Subcutaneous abdominal adipose tissue (tissue), 5 donors: ENCODE data around the gene STK32B.
"Not testable (repeated sequence)": the region's sequence is repeated elsewhere in the genome, so short reads cannot be mapped to it uniquely, and the experiment has no call there.

Experiments
- H3K27ac ChIP-seq: one replicate; pipeline ENCODE4 v1.7.0; 2013; ENCODE audit warnings: low read depth, mild to moderate bottlenecking, inconsistent platforms, low read length, moderate library complexity
- H3K27me3 ChIP-seq, 5 donors: one replicate each; pipeline ENCODE4 v1.7.0; 2013; ENCODE audit warnings: low read length in 5 of 5, inconsistent platforms in 1 of 5; ENCODE audit not compliant: control insufficient read depth in 5 of 5, insufficient read depth in 4 of 5
- H3K36me3 ChIP-seq, 5 donors: one replicate each; pipeline ENCODE4 v1.7.0; 2013; ENCODE audit warnings: low read length in 5 of 5; ENCODE audit not compliant: control insufficient read depth in 5 of 5, insufficient read depth in 5 of 5
- H3K4me1 ChIP-seq, 5 donors: one replicate each; pipeline ENCODE4 v1.7.0; 2013; ENCODE audit warnings: low read length in 5 of 5, mild to moderate bottlenecking in 3 of 5, moderate library complexity in 1 of 5; ENCODE audit not compliant: control insufficient read depth in 5 of 5, insufficient read depth in 5 of 5
- H3K4me3 ChIP-seq, 5 donors: one replicate each; pipeline ENCODE4 v1.7.0; 2013; ENCODE audit warnings: low read length in 5 of 5, low read depth in 1 of 5
- H3K9ac ChIP-seq, 5 donors: one replicate each; pipeline ENCODE4 v1.7.0; 2013; ENCODE audit warnings: low read length in 5 of 5, mild to moderate bottlenecking in 4 of 5, moderate library complexity in 3 of 5
- H3K9me3 ChIP-seq, 5 donors: one replicate each; pipeline ENCODE4 v1.7.0; 2013; ENCODE audit warnings: low read length in 5 of 5; ENCODE audit not compliant: control insufficient read depth in 5 of 5
- donor health status: healthy.
- donor health status: healthy.
- donor health status: healthy.
- donor health status: healthy.
- donor health status: healthy.

STK32B gene

DNA sequence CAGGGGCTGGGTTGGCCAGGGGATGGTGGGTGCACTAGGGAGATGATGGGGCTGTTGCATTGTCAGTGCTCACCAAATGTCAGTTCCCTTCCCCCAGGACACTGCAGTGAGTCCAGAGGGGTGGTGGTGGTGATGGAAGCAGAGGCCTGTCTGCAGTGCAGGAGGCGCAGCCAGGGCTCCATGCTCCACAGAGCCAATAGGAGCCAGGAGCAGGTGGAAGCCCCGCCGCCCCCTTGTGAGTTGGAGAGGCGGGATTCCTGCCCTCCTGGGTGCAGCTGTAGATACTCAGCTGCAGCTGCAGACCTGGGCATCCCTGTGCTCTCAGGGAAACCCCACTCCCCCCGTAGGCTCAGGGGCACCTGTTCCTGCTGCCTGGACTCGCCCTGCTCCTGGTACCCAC, 372.4 kb downstream of the STK32B start:
- no peaks in the 10 kb centered on the region for H3K27me3 ChIP-seq
- H3K9ac ChIP-seq: no peak overlapping the region
- no peaks in the 10 kb centered on the region for H3K36me3 ChIP-seq
- H3K4me1 ChIP-seq: no peaks in the 10 kb centered on the region
- peaks cover 0 to 2% (median under 1%) of the 10 kb centered on the region in 5 donors for H3K9me3 ChIP-seq
- no peak overlapping the region for H3K4me3 ChIP-seq
- no peak overlapping the region for H3K27ac ChIP-seq

DNA sequence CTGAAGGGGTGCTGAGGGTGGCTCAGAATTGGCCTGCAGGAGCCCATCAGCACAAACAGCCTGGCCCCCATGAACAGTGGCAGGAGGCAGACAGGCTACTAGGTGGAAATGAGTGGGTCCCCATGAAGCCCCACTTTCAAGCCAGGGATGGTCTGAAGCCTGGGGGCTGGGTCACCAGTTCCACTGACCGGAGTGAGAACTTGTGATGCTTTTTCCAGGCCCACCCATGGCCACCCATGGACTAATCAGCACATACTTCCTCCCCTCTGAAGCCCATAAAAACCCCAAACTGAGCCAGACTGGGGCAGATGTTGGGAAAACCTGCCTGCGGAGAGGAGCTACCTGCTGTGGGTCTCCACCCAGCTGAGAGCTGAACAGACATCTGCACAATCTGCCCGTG, 372.9 kb downstream of the STK32B start:
- no peaks in the 10 kb centered on the region for H3K27me3 ChIP-seq
- no peak overlapping the region for H3K9ac ChIP-seq
- H3K36me3 ChIP-seq: no peaks in the 10 kb centered on the region
- no peaks in the 10 kb centered on the region for H3K4me1 ChIP-seq
- no peak overlapping the region for H3K27ac ChIP-seq
- H3K4me3 ChIP-seq: no peak overlapping the region
- no peaks in the 10 kb centered on the region for H3K9me3 ChIP-seq

DNA sequence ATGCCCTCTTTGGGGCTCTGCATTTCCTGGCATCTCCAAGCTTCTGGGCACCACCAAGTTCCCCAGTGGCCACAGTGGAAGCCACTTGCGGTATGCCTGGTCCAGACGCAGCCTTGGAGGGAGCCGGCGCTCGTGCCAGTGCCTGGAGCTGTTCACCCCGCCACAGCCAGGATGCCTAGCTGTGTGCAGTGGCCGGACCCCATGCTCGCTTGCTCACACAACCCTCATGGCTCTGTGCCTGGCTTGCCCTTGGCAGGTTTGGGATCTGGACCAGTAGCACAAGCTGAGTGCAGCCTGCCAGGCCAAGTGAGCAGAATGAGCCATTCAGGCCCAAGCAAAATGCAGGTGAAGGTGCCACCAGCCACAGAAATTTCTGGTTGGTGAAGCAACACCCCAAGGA, 373.6 kb downstream of the STK32B start:
- no peak overlapping the region for H3K4me3 ChIP-seq
- H3K36me3 ChIP-seq: no peaks in the 10 kb centered on the region
- no peak overlapping the region for H3K27ac ChIP-seq
- H3K9me3 ChIP-seq: peaks cover 0 to 5% (median 0%) of the 10 kb centered on the region in 5 donors
- no peaks in the 10 kb centered on the region for H3K4me1 ChIP-seq
- no peak overlapping the region for H3K9ac ChIP-seq
- no peaks in the 10 kb centered on the region for H3K27me3 ChIP-seq

DNA sequence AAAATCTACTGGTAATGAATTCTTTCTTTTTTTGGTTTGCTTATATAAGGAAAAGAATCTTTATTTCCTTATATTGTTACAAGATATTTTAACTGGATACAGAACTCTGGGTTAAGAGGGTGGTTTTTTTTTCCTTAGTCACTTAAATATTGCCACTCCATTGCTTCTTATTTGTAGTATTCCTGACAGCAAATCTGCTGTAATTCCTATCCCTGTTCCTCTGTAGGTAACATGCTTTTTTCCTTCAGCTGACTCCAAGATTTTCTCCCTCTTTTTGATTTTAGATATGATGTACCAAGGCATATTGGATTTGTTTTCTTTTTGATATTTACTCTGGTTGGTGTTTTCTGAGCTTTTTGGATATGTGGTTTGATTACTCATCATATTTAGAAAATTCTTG, 378.5 kb downstream of the STK32B start:
- H3K4me3 ChIP-seq: no peak overlapping the region
- peaks cover 0 to 8% (median 4%) of the 10 kb centered on the region in 5 donors for H3K9me3 ChIP-seq
- H3K36me3 ChIP-seq: no peaks in the 10 kb centered on the region
- no peaks in the 10 kb centered on the region for H3K4me1 ChIP-seq
- H3K27me3 ChIP-seq: no peaks in the 10 kb centered on the region
- H3K9ac ChIP-seq: no peak overlapping the region
- no peak overlapping the region for H3K27ac ChIP-seq

DNA sequence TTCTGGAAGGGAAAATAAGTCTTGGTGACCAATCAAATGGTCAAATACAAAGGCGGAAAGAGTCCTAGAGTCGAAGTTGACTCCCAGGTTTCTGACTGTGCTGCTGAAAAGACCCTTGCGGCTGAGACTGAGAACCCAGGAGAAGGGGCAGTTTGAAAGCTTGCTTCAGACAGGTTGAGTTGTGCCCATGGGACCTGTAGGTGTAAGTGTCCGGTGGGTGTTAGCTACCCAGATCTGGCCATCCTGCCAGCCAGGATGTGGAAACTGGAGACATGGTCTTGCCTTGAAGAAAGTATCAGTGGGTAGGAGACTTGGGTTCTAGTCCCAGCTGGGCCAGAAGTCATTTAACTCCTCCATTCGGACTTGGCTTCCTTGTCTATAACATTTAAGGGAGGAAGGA, 381.9 kb downstream of the STK32B start:
- H3K9me3 ChIP-seq: peaks cover 0 to 20% (median 7%) of the 10 kb centered on the region in 5 donors
- no peak overlapping the region for H3K27ac ChIP-seq
- no peak overlapping the region for H3K4me3 ChIP-seq
- no peaks in the 10 kb centered on the region for H3K36me3 ChIP-seq
- no peaks in the 10 kb centered on the region for H3K4me1 ChIP-seq
- no peak overlapping the region for H3K9ac ChIP-seq
- no peaks in the 10 kb centered on the region for H3K27me3 ChIP-seq

DNA sequence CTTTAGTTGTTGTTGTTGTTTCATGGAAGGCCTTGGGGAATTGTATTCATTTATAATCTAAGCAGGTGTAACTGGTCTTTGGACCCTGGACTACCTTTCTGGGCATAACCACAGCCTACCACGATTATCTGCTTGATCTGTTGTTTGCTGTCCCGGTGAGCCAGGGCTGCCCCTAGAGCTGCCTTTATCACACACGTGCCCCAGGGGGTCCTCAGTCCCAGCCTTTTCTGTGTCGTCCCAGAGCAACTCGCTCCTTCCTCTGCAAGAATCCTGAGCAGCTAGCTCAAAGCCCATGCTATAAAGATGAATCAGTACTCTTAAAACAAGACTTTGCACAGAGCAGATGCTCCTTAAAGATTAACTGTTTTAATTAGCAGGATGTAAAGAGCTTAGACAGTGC, 383.9 kb downstream of the STK32B start:
- peaks cover 0 to 18% (median 2%) of the 10 kb centered on the region in 5 donors for H3K9me3 ChIP-seq
- H3K4me3 ChIP-seq: no peak overlapping the region
- H3K27me3 ChIP-seq: no peaks in the 10 kb centered on the region
- no peak overlapping the region for H3K27ac ChIP-seq
- no peaks in the 10 kb centered on the region for H3K36me3 ChIP-seq
- no peak overlapping the region for H3K9ac ChIP-seq
- no peaks in the 10 kb centered on the region for H3K4me1 ChIP-seq

DNA sequence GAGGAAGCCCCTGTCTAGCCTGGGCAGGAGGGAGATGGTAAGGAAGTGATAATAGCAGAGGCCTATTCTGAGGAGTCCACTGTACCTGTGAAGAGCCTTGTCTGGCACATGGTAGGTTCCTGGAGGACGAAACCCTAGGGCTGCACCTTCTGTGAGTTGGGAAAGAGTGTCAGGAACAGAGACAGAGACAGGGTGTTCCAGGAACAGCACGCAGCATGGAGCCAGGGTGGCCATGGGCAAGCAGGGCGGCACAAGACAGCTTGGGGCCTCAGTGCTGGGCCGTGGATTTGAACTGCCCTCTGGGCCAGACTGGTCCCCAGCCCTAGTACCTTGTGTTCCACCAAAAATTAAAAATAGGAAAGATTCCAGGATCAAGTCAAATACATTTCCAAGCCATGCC, 384.5 kb downstream of the STK32B start:
- Histone ChIP-seq H3K27me3 (no peaks in the 10 kb centered on the region), H3K9me3 (peaks cover 0 to 16% (median 0%) of the 10 kb centered on the region in 5 donors), H3K4me3 (no peak overlapping the region), H3K27ac (no peak overlapping the region), H3K4me1 (no peaks in the 10 kb centered on the region), H3K9ac (no peak overlapping the region), H3K36me3 (no peaks in the 10 kb centered on the region)

DNA sequence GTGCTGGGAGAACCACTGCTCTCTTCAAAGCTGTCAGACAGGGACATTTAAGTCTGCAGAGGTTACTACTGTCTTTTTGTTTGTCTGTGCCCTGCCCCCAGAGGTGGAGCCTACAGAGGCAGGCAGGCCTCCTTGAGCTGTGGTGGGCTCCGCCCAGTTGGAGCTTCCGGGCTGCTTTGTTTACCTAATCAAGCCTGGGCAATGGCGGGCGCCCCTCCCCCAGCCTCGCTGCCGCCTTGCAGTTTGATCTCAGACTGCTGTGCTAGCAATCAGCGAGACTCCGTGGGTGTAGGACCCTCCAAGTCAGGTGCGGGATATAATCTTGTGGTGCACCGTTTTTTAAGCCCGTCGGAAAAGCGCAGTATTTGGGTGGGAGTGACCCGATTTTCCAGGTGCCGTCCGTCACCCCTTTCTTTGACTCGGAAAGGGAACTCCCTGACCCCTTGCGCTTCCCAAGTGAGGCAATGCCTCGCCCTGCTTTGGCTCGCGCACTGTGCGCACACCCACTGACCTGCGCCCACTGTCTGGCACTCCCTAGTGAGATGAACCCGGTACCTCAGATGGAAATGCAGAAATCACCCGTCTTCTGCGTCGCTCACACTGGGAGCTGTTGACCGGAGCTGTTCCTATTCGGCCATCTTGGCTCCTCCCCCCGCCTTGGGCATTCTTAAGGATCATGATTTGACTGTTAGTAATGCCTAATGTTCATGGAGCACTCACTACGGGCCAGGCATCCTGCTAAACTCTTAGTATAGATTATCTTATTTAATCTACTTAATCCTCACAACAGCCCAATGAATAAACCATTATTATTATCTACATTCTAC, 392.9 kb downstream of the STK32B start:
- not testable (repeated sequence) for H3K9ac ChIP-seq, H3K9me3 ChIP-seq, H3K4me1 ChIP-seq, H3K36me3 ChIP-seq, H3K27ac ChIP-seq, H3K27me3 ChIP-seq, H3K4me3 ChIP-seq

DNA sequence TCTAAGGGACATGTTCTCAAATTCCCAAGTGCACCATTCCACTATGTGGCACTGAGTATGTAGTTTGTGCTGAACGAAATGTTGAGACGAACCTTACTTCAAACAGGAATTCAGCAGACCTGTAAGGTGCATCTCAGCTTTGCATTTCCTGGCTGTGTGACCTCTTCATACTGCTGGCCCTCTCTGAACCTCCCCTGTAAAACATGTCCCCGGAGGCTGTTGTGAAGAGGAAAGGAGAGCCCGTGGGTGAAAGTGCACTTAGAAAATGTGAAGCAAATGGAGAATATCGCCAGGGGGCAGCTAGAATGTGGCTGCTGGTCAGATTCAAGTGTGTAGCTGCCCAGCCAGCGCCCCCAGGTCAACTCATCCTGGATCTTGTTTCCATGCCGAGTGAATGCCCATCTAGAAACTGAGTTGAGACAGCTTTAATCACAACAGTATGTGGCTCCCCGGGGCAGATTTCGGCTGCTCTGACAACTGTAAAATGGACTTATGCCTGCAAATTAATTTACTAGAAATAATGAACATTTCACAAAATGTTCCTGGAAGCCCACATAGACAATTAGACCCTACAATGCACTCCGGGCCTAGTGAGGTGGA, 393.7 kb downstream of the STK32B start:
- Histone ChIP-seq H3K36me3 (no peaks in the 10 kb centered on the region), H3K4me3 (no peak overlapping the region), H3K9ac (no peak overlapping the region), H3K27ac (no peak overlapping the region), H3K9me3 (no peaks in the 10 kb centered on the region), H3K27me3 (no peaks in the 10 kb centered on the region), H3K4me1 (no peaks in the 10 kb centered on the region)

DNA sequence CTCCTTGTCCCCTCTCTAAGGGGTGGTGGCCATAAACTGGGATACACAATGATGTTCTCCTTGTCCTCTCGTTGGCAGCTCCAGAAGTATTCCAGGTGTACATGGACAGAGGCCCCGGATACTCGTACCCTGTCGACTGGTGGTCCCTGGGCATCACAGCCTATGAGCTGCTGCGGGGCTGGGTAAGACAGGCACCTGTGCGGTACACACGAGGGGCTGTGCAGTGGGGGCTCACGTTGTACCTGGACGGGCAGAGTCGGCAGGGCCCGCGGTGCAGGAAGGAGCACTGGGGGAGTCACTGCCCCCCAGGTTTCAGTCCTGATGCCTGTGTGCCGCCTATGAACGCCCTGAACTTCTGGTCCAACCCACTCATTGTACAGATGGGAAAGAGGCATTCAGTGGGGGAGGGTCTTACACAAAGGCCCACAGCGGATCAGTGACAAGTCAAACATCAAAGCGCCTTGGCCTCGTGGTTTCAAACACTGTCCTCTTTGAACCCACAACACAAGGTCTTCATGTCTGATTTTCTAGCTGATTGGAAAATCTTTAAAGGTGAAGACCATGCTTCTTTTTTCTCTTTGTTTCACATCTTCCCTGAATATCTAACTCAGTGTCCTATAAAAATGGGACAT, 395.4 kb downstream of the STK32B start:
- Histone ChIP-seq H3K36me3 (no peaks in the 10 kb centered on the region), H3K4me3 (no peak overlapping the region), H3K27ac (no peak overlapping the region), H3K9me3 (no peaks in the 10 kb centered on the region), H3K27me3 (no peaks in the 10 kb centered on the region), H3K9ac (no peak overlapping the region), H3K4me1 (no peaks in the 10 kb centered on the region)
